Mesenchymal stem cell (in vitro differentiated cells and primary cell): ENCODE data around the gene PPM1D.
"Not testable (repeated sequence)": the region's sequence is repeated elsewhere in the genome, so short reads cannot be mapped to it uniquely, and the experiment has no call there.

Experiments
- DNase-seq: peaks from one replicate; pipeline ENCODE4 v3.0.0-alpha.2; 2013
- H2AFZ ChIP-seq: one replicate; pipeline ENCODE4 v1.6.1; 2013; ENCODE audit warnings: low read depth, mild to moderate bottlenecking, control low read depth, inconsistent platforms, low read length, moderate library complexity
- H2AK5ac ChIP-seq: 2 replicates; pipeline ENCODE4 v1.6.1; 2013; ENCODE audit warnings: low read length, moderate library complexity, mild to moderate bottlenecking, inconsistent platforms; ENCODE audit not compliant: severe bottlenecking
- H2BK120ac ChIP-seq: one replicate; pipeline ENCODE4 v1.6.1; 2013; ENCODE audit warnings: low read depth, mild to moderate bottlenecking, inconsistent platforms, low read length, moderate library complexity
- H2BK12ac ChIP-seq, 2 experiments: one replicate each; pipeline ENCODE4 v1.6.1; 2013; ENCODE audit warnings: inconsistent platforms in 2 of 2, low read length in 2 of 2, mild to moderate bottlenecking in 2 of 2, moderate library complexity in 2 of 2, control low read depth in 1 of 2
- H2BK15ac ChIP-seq: one replicate; pipeline ENCODE4 v1.6.1; 2013; ENCODE audit warnings: mild to moderate bottlenecking, low read depth, inconsistent platforms; ENCODE audit not compliant: poor library complexity, severe bottlenecking
- H2BK5ac ChIP-seq: 2 replicates; pipeline ENCODE4 v1.6.1; 2013; ENCODE audit warnings: low read depth, mild to moderate bottlenecking, low read length, control low read depth, inconsistent platforms; ENCODE audit not compliant: poor library complexity, severe bottlenecking
- H3K14ac ChIP-seq, 2 experiments: one replicate each; pipeline ENCODE4 v1.6.1; 2013; ENCODE audit warnings: inconsistent platforms in 2 of 2, low read length in 2 of 2, control low read depth in 1 of 2, mild to moderate bottlenecking in 1 of 2, moderate library complexity in 1 of 2
- H3K18ac ChIP-seq, 2 experiments: one replicate each; pipeline ENCODE4 v1.6.1; 2013; ENCODE audit warnings: inconsistent platforms in 2 of 2, low read length in 2 of 2, control low read depth in 1 of 2, low read depth in 1 of 2, mild to moderate bottlenecking in 1 of 2
- H3K23ac ChIP-seq, 2 experiments: one replicate each; pipeline ENCODE4 v1.6.1; 2013; ENCODE audit warnings: inconsistent platforms in 2 of 2, low read length in 2 of 2, mild to moderate bottlenecking in 2 of 2, moderate library complexity in 2 of 2, control low read depth in 1 of 2
- H3K27ac ChIP-seq: 2 replicates; pipeline ENCODE4 v1.5.1; 2013; ENCODE audit warnings: mild to moderate bottlenecking, moderate library complexity, low read length, control low read depth, inconsistent platforms; ENCODE audit not compliant: poor library complexity, severe bottlenecking
- H3K27me3 ChIP-seq, 2 experiments: 2 replicates each; pipeline versions ENCODE4 v1.6.1 to v1.7.0; 2013; ENCODE audit warnings: low read length in 2 of 2, mild to moderate bottlenecking in 2 of 2, moderate library complexity in 2 of 2, control low read depth in 1 of 2, inconsistent platforms in 1 of 2; ENCODE audit not compliant: control insufficient read depth in 1 of 2, insufficient read depth in 1 of 2
- H3K36me3 ChIP-seq, 2 experiments: 2 replicates each; pipeline versions ENCODE4 v1.6.1 to v1.7.0; 2013; ENCODE audit warnings: low read length in 2 of 2, control low read depth in 1 of 2, inconsistent platforms in 1 of 2, low read depth in 1 of 2, mild to moderate bottlenecking in 1 of 2; ENCODE audit not compliant: insufficient read depth in 2 of 2, control insufficient read depth in 1 of 2
- H3K4ac ChIP-seq, 2 experiments: one replicate each; pipeline ENCODE4 v1.6.1; 2013; ENCODE audit warnings: inconsistent platforms in 2 of 2, low read length in 2 of 2, mild to moderate bottlenecking in 2 of 2, moderate library complexity in 2 of 2, control low read depth in 1 of 2, low read depth in 1 of 2
- H3K4me1 ChIP-seq: 2 replicates; pipeline ENCODE4 v1.6.1; 2013; ENCODE audit warnings: low read depth, low read length, control low read depth; ENCODE audit not compliant: control insufficient read depth, insufficient read depth
- H3K4me2 ChIP-seq: 2 replicates; pipeline ENCODE4 v1.6.1; 2013; ENCODE audit warnings: low read length, mild to moderate bottlenecking, inconsistent platforms; ENCODE audit not compliant: poor library complexity, severe bottlenecking
- H3K4me3 ChIP-seq, 2 experiments: 2 replicates each; pipeline versions ENCODE4 v1.5.1 to v1.7.0; 2013; ENCODE audit warnings: low read length in 2 of 2, mild to moderate bottlenecking in 2 of 2, control low read depth in 1 of 2, low read depth in 1 of 2; ENCODE audit not compliant: insufficient read depth in 1 of 2
- H3K79me1 ChIP-seq: replicated peaks from 2 replicates; pipeline ENCODE4 v1.6.1; 2013; ENCODE audit warnings: mild to moderate bottlenecking, control low read depth, low read length, inconsistent platforms; ENCODE audit not compliant: poor library complexity, severe bottlenecking
- H3K9ac ChIP-seq: 2 replicates; pipeline ENCODE4 v1.7.0; 2013; ENCODE audit warnings: mild to moderate bottlenecking, low read length, moderate library complexity
- H3K9me3 ChIP-seq: 2 replicates; pipeline ENCODE4 v1.7.0; 2013; ENCODE audit warnings: mild to moderate bottlenecking, low read length; ENCODE audit not compliant: control insufficient read depth
- H4K8ac ChIP-seq: one replicate; pipeline ENCODE4 v1.6.1; 2013; ENCODE audit warnings: inconsistent platforms, mild to moderate bottlenecking, low read length, moderate library complexity
- H4K91ac ChIP-seq: one replicate; pipeline ENCODE4 v1.6.1; 2013; ENCODE audit warnings: mild to moderate bottlenecking, low read length, inconsistent platforms
- WGBS: methylation state at CpG from one replicate; pipeline ENCODE4 v1.1.7; 2013; ENCODE audit warnings: mixed read lengths; 5-methylcytosine and 5-hydroxymethylcytosine counted together

PPM1D gene

DNA sequence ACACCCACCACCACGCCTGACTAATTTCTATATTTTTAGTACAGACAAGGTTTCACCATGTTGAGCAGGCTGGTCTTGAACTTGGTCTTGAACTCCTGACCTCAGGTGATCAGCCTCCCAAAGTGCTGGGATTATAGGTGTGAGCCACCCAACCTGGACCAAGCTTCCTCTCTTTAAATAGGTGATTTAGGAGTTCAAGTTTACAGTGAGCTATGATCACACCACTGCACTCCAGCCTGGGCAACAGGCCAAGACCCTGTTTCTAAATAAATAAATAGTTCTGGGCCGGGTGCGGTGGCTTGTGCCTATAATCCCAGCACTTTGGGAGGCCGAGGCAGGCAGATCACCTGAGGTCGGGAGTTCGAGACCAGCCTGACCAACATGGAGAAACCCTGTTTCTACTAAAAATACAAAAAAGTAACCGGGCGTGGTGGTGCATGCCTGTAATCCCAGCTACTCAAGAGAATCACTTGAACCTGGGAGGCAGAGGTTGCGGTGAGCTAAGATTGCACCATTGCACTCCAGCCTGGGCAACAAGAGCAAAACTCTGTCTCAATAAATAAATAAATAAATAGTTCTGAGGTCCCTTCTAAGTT is 6.5 kb upstream of the PPM1D start:
- not testable (repeated sequence) for H3K4me1 ChIP-seq, H3K4ac ChIP-seq, H3K14ac ChIP-seq, H4K91ac ChIP-seq, H2BK120ac ChIP-seq, H3K18ac ChIP-seq, H2AFZ ChIP-seq, H3K79me1 ChIP-seq, H3K36me3 ChIP-seq, H2AK5ac ChIP-seq, H3K27me3 ChIP-seq, H3K9me3 ChIP-seq, H2BK15ac ChIP-seq, H3K23ac ChIP-seq, H3K4me3 ChIP-seq, H3K27ac ChIP-seq, H2BK12ac ChIP-seq, H4K8ac ChIP-seq, DNase-seq, H3K4me2 ChIP-seq, H2BK5ac ChIP-seq, H3K9ac ChIP-seq
- WGBS: 77% methylated on average over 8 of the region's 9 CpGs

DNA sequence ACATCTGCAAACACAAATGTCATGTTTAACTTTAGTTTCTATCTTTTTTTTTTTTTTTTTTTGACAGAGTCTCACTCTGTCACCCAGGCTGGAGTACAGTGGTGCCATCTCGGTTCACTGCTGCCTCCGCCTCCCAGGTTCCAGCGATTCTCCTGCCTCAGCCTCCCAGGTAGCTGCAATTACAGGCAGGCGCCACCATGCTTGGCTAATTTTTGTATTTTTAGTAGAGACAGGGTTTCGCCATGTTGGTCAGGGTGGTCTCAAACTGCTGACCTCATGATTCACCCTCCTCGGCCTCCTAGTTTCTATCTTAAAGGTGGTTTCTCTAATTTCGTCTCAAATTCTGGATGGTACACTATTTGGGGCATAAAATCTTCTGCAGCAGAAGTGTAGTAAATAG is 5.8 kb upstream of the PPM1D start:
- not testable (repeated sequence) for H4K8ac ChIP-seq, H3K9ac ChIP-seq, H3K79me1 ChIP-seq, H2AK5ac ChIP-seq, H3K9me3 ChIP-seq, H2BK120ac ChIP-seq, H2BK12ac ChIP-seq, H3K4me1 ChIP-seq, H3K27ac ChIP-seq, H3K14ac ChIP-seq, H2BK15ac ChIP-seq, H3K27me3 ChIP-seq, H3K4me2 ChIP-seq, H4K91ac ChIP-seq, H3K36me3 ChIP-seq, H2BK5ac ChIP-seq, H3K18ac ChIP-seq, DNase-seq, H3K23ac ChIP-seq, H3K4me3 ChIP-seq, H2AFZ ChIP-seq, H3K4ac ChIP-seq
- 96% methylated on average over 5 of the region's 7 CpGs for WGBS

DNA sequence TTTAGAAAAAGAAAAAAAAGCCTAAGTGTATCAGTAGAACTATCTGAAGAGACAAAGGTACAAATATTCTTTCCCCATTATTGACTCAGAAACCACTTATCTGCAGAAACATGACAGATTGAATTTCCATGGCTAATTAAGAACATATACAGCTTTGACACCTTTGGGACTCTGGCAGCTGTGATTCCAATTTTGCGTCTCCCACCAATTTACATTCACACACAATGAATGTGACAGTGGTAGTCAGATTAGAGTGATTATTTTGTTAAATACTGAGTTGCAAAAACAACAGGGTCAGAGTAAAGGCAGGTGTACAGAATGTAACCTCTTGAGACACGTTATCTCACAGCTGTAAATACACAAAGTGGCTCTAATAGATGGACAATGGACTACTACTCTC is 5.3 kb upstream of the PPM1D start:
- no peak overlapping the region for H3K27ac ChIP-seq
- H3K4ac ChIP-seq: no peak overlapping the region
- H2BK5ac ChIP-seq: no peak overlapping the region
- no peak overlapping the region for H2AFZ ChIP-seq
- H3K36me3 ChIP-seq: no peaks in the 10 kb centered on the region
- no peak overlapping the region for H3K18ac ChIP-seq
- H3K9ac ChIP-seq: no peak overlapping the region
- H4K8ac ChIP-seq: no peak overlapping the region
- no peaks in the 10 kb centered on the region for H3K9me3 ChIP-seq
- no peak overlapping the region for H3K23ac ChIP-seq
- H4K91ac ChIP-seq: no peak overlapping the region
- no peak overlapping the region for H3K4me2 ChIP-seq
- H3K79me1 ChIP-seq: no peaks in the 10 kb centered on the region
- H3K4me1 ChIP-seq: no peaks in the 10 kb centered on the region
- H2AK5ac ChIP-seq: no peak overlapping the region
- no peak for DNase-seq
- H2BK15ac ChIP-seq: no peak overlapping the region
- no peak overlapping the region for H2BK12ac ChIP-seq
- no CpG with 5 or more reads among the region's 2 CpGs for WGBS
- H3K4me3 ChIP-seq: no peak overlapping the region
- H3K14ac ChIP-seq: no peak overlapping the region
- no peaks in the 10 kb centered on the region for H3K27me3 ChIP-seq
- no peak overlapping the region for H2BK120ac ChIP-seq

DNA sequence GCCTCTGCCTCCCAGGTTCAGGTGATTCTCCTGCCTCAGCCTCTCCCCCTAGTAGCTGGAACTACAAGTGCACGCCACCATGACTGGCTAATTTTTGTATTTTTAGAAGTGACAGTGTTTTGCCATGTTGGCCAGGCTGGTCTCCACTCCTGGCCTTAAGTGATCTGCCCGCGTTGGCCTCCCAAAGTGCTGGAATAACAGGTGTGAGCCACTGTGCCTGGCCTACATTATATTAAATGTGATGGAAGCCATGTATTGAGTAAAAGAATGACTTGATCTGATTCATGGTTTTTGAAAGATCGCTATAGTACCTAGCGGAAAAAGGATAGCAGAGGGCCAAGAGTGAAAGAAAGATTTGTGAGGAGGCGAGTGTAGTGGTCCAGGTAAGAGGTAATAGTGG is 2.7 kb upstream of the PPM1D start:
- H2BK120ac ChIP-seq: no peak overlapping the region
- no peak overlapping the region for H2AFZ ChIP-seq
- H3K9ac ChIP-seq: no peak overlapping the region
- no peak overlapping the region for H3K14ac ChIP-seq
- no peak overlapping the region for H3K4me3 ChIP-seq
- H2BK15ac ChIP-seq: no peak overlapping the region
- 97% methylated on average over 6 of the region's 6 CpGs for WGBS
- no peak overlapping the region for H2BK5ac ChIP-seq
- H3K4me1 ChIP-seq: no peaks in the 10 kb centered on the region
- no peaks in the 10 kb centered on the region for H3K9me3 ChIP-seq
- no peak overlapping the region for H3K18ac ChIP-seq
- no peak overlapping the region for H4K8ac ChIP-seq
- no peak overlapping the region for H3K4me2 ChIP-seq
- no peak overlapping the region for H2BK12ac ChIP-seq
- no peaks in the 10 kb centered on the region for H3K27me3 ChIP-seq
- no peak overlapping the region for H4K91ac ChIP-seq
- H3K4ac ChIP-seq: no peak overlapping the region
- no peak for DNase-seq
- H3K27ac ChIP-seq: no peak overlapping the region
- no peak overlapping the region for H2AK5ac ChIP-seq
- H3K23ac ChIP-seq: no peak overlapping the region
- H3K36me3 ChIP-seq: no peaks in the 10 kb centered on the region
- H3K79me1 ChIP-seq: no peaks in the 10 kb centered on the region
